GM18517 (cell line): ENCODE results near the gene DIP2B.
"Not testable (repeated sequence)": the region's sequence is repeated elsewhere in the genome, so short reads cannot be mapped to it uniquely, and the experiment has no call there.

ENCODE experiments used
- ATAC-seq: cut with Tn5 transposase; IDR thresholded peaks from one replicate; pipeline ENCODE4 v1.9.1; 2021; ENCODE audit warnings: mild to moderate bottlenecking, moderate library complexity; ENCODE audit not compliant: unreplicated experiment

The DIP2B gene

GRCh38 chr12:50763639-50764285 is 259.0 kb downstream of the DIP2B start, which contains the start of gene ATF1:
Gene ATF1, plus strand, starts transcription at chr12:50764101. Its CDS starts 16,045 bp downstream, at chr12:50780146.
- ATAC-seq = peak; percentile 70

- ATAC-seq = peak; percentile 33
Measured at GRCh38 chr12:50764286-50765094, 259.7 kb downstream of the DIP2B start.

- peak; percentile 45 for ATAC-seq
Measured at GRCh38 chr12:50765095-50765911, 260.5 kb downstream of the DIP2B start.

GRCh38 chr12:50768391-50768790 is 263.6 kb downstream of the DIP2B start:
- ATAC-seq = no peak

- ATAC-seq = not testable (repeated sequence)
Measured at GRCh38 chr12:50768813-50769212, 264.0 kb downstream of the DIP2B start.

GRCh38 chr12:50771409-50771808 is 266.6 kb downstream of the DIP2B start:
- ATAC-seq = no peak

GRCh38 chr12:50772470-50772869 is 267.7 kb downstream of the DIP2B start:
- no peak for ATAC-seq

- no peak for ATAC-seq
Measured at GRCh38 chr12:50772877-50773276, 268.1 kb downstream of the DIP2B start.

- ATAC-seq = no peak
Measured at GRCh38 chr12:50775251-50775650, 270.5 kb downstream of the DIP2B start.

- ATAC-seq = no peak
Measured at GRCh38 chr12:50776749-50777728, 272.3 kb downstream of the DIP2B start.

GRCh38 chr12:50778663-50779590 is 274.1 kb downstream of the DIP2B start:
- ATAC-seq = no peak

GRCh38 chr12:50780013-50780412 is 275.2 kb downstream of the DIP2B start:
- ATAC-seq = no peak

- ATAC-seq = no peak
Measured at GRCh38 chr12:50784501-50784900, 279.7 kb downstream of the DIP2B start.

GRCh38 chr12:50785406-50786001 is 280.7 kb downstream of the DIP2B start:
- ATAC-seq = no peak

GRCh38 chr12:50786498-50787231 is 281.9 kb downstream of the DIP2B start:
- ATAC-seq = no peak

- ATAC-seq = no peak
Measured at GRCh38 chr12:50787618-50788017, 282.8 kb downstream of the DIP2B start.

- ATAC-seq = no peak
Measured at GRCh38 chr12:50788561-50788960, 283.8 kb downstream of the DIP2B start.

GRCh38 chr12:50790081-50790480 is 285.3 kb downstream of the DIP2B start:
- no peak for ATAC-seq
